NOMO-1 treated with dmso at 0.1 percent for 144 hours (cell line): ENCODE data around the gene SNRNP40.
A peak's percentile ranks its signal among the peaks of the same experiment; 100 is the strongest.
"Not testable (repeated sequence)": the region's sequence is repeated elsewhere in the genome, so short reads cannot be mapped to it uniquely, and the experiment has no call there.

Experiments used
- DNase-seq: peaks from one replicate; lab custom pipeline; 2025; ENCODE audit not compliant: unreplicated experiment; lab: John Stamatoyannopoulos, UW

SNRNP40 gene

GRCh38 chr1:31287791-31288190, 8.8 kb downstream of the SNRNP40 start:
- DNase-seq, result not testable (repeated sequence)

- not testable (repeated sequence) for DNase-seq
Observed at GRCh38 chr1:31282426-31282825, 14.2 kb downstream of the SNRNP40 start.

- no peak for DNase-seq
Observed at GRCh38 chr1:31273619-31274018, 23.0 kb downstream of the SNRNP40 start.

- no peak for DNase-seq
Observed at GRCh38 chr1:31272369-31272768, 24.2 kb downstream of the SNRNP40 start.

GRCh38 chr1:31266547-31266946, 30.0 kb downstream of the SNRNP40 start:
- no peak for DNase-seq

- no peak for DNase-seq
Observed at GRCh38 chr1:31264790-31265386, 31.7 kb downstream of the SNRNP40 start.

GRCh38 chr1:31263408-31263807, 33.2 kb downstream of the SNRNP40 start:
- no peak for DNase-seq

GRCh38 chr1:31262393-31262792, 34.2 kb downstream of the SNRNP40 start:
- DNase-seq, result not testable (repeated sequence)

- no peak for DNase-seq
Observed at GRCh38 chr1:31261916-31262315, 34.7 kb downstream of the SNRNP40 start.

GRCh38 chr1:31259746-31260145, 36.8 kb downstream of the SNRNP40 start:
- no peak for DNase-seq

GRCh38 chr1:31258581-31258980, 38.0 kb downstream of the SNRNP40 start:
- DNase-seq, result no peak

- DNase-seq, result no peak
Observed at GRCh38 chr1:31257213-31257612, 39.4 kb downstream of the SNRNP40 start.

- no peak for DNase-seq
Observed at GRCh38 chr1:31249854-31250253, 46.7 kb downstream of the SNRNP40 start.

GRCh38 chr1:31248276-31248675, 48.3 kb downstream of the SNRNP40 start:
- DNase-seq, result no peak

GRCh38 chr1:31244326-31244725, 52.3 kb downstream of the SNRNP40 start:
- DNase-seq, result no peak

GRCh38 chr1:31243501-31244286, 52.9 kb downstream of the SNRNP40 start:
- DNase-seq, result no peak

- peak; percentile 28 for DNase-seq
Observed at GRCh38 chr1:31241321-31241720, 55.3 kb downstream of the SNRNP40 start.

- no peak for DNase-seq
Observed at GRCh38 chr1:31239653-31240241, 56.8 kb downstream of the SNRNP40 start, which contains the start of gene NKAIN1. Gene NKAIN1, minus strand, starts transcription at chr1:31239887. Its CDS starts 340 bp downstream, at chr1:31239547.

GRCh38 chr1:31238986-31239613, 57.5 kb downstream of the SNRNP40 start:
- DNase-seq, result no peak

- DNase-seq, result no peak
Observed at GRCh38 chr1:31238612-31238985, 58.0 kb downstream of the SNRNP40 start.

GRCh38 chr1:31234870-31235269, 61.7 kb downstream of the SNRNP40 start:
- DNase-seq, result no peak
